Measurements from ENCODE around the gene RBM33. TPM values are rescaled to one million over a fixed set of nuclear protein-coding genes. Genes with fewer than 3 reads are reported as not detected.

RBM33 gene
- total RNA-seq, 4 donors from 2014 or later = 20.6 to 85.1 (median 38.4) TPM

DNA sequence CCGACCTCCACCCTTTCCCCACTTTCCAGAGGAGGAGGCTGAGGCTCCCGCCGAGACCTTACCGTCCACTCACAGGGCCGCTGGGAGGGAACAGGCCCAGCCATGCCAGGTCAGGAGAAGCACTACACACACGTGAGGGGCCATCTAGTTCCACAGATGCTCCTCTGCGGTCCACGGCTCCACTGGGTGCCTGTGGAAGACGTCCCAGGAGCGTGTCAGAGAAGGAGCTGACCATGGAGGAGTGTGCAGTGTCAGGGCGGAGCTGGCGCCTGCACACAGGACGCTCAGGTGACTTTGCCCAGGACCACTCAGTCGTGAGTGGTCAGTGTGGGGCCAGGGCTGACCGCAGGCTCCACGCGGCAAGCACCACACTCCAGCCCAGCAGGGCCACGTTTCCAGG, 175.8 kb downstream of the RBM33 start:
- H3K27ac ChIP-seq = no peak overlapping the region
- no peaks in the 10 kb centered on the region for H3K27me3 ChIP-seq
- H3K4me3 ChIP-seq = no peak overlapping the region
- DNase-seq = no peak
- intact Hi-C loops (cut with DNase I; ENCODE audit: low total_unique reads) = no loop called here
- H3K36me3 ChIP-seq = no peaks in the 10 kb centered on the region
- H3K4me1 ChIP-seq = no peaks in the 10 kb centered on the region
- H3K9me3 ChIP-seq = no peaks in the 10 kb centered on the region
- TF ChIP-seq, protein P1, sequence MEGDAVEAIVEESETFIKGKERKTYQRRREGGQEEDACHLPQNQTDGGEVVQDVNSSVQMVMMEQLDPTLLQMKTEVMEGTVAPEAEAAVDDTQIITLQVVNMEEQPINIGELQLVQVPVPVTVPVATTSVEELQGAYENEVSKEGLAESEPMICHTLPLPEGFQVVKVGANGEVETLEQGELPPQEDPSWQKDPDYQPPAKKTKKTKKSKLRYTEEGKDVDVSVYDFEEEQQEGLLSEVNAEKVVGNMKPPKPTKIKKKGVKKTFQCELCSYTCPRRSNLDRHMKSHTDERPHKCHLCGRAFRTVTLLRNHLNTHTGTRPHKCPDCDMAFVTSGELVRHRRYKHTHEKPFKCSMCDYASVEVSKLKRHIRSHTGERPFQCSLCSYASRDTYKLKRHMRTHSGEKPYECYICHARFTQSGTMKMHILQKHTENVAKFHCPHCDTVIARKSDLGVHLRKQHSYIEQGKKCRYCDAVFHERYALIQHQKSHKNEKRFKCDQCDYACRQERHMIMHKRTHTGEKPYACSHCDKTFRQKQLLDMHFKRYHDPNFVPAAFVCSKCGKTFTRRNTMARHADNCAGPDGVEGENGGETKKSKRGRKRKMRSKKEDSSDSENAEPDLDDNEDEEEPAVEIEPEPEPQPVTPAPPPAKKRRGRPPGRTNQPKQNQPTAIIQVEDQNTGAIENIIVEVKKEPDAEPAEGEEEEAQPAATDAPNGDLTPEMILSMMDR (IDR thresholded peaks at IDR 0.05) = no peak
- no peak for TF ChIP-seq POLR2A (IDR thresholded peaks at IDR 0.05)

DNA sequence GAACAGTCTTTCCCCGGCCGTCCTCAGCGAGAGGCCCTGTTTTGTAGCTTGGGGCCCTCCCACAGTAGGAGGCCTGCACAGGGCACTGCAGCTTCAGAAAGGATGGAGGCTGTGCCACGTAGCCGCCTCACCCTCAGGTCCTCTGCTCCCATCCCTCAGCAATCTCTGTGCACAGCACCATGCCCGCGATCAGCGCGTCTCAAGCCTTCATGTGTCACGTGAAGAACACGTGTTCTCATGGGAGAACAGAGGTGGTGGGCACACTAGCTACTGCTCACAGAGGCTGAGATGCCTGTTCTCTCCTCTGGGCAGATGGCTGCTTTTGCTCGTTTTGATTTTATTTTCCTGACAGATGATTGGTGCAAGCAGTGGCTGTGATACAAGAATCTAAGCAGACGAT, 176.3 kb downstream of the RBM33 start:
- Histone ChIP-seq H3K4me3 (no peak overlapping the region), H3K4me1 (no peaks in the 10 kb centered on the region), H3K27me3 (no peaks in the 10 kb centered on the region), H3K9me3 (no peaks in the 10 kb centered on the region), H3K27ac (no peak overlapping the region), H3K36me3 (no peaks in the 10 kb centered on the region)
- intact Hi-C loops (cut with DNase I; ENCODE audit: low total_unique reads) = no loop called here
- TF ChIP-seq, protein P1 (IDR thresholded peaks at IDR 0.05) = no peak
- TF ChIP-seq POLR2A (IDR thresholded peaks at IDR 0.05) = no peak
- no peak for DNase-seq

DNA sequence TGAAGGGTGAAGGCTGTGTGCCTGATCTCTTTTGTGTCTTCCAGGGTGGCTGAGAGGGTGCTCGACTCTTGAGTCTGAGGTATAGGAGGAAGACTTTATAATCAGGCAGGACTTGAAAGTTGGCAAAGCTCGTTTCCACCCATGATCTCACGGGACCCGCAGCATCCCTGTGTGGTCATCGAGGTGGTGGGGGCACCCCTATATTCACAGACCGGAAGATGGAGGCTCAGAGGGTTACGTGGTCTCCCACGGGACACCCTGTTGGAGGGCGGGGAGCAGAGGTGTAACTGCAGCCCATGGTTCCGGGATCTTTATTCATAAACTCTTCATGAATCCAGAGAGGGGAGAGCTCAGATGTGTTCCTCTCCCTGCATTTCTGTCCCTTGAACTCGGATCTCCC, 177.4 kb downstream of the RBM33 start:
- intact Hi-C loops (cut with DNase I; ENCODE audit: low total_unique reads) = no loop called here
- no peaks in the 10 kb centered on the region for H3K36me3 ChIP-seq
- no peaks in the 10 kb centered on the region for H3K4me1 ChIP-seq
- no peak for DNase-seq
- no peak overlapping the region for H3K27ac ChIP-seq
- no peaks in the 10 kb centered on the region for H3K27me3 ChIP-seq
- TF ChIP-seq POLR2A (IDR thresholded peaks at IDR 0.05) = no peak
- TF ChIP-seq, protein P1 (IDR thresholded peaks at IDR 0.05) = no peak
- H3K9me3 ChIP-seq = no peaks in the 10 kb centered on the region
- H3K4me3 ChIP-seq = no peak overlapping the region

DNA sequence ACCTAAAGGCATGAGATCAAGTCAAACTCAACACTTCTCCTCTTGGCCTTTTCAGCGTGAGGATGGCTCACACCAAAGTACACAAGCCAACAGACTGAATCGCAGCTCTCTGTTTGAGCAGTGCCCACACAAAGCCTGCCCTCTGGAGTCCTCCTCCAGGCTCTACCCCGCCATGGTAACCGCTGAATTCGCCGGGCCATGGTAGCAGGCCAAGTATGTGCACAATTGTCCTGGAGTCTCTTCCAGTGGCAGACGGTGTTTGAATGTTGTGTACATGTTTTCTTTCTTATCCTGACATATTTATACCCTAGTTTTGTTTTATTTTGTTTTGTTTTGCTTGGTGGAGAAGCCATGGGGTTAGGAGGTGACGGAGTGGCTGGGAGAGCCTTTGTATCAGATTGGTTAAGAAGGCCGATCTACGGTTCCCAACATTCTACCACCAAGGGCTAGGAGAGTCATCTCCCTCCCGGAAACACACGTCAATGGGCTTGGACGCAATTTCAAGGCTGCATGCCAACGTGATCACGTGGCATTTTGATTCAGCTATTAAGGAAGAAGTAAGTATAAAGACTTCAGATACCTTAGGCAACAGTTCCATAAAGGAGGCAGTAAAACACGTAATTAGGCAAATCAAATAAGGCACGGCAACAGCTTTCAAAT, 179.9 kb downstream of the RBM33 start:
- H3K36me3 ChIP-seq = no peaks in the 10 kb centered on the region
- no peak for DNase-seq
- intact Hi-C loops (cut with DNase I; ENCODE audit: low total_unique reads) = no loop called here
- no peaks in the 10 kb centered on the region for H3K4me1 ChIP-seq
- H3K9me3 ChIP-seq = no peaks in the 10 kb centered on the region
- TF ChIP-seq POLR2A (IDR thresholded peaks at IDR 0.05) = no peak
- TF ChIP-seq, protein P1 (IDR thresholded peaks at IDR 0.05) = no peak
- H3K27ac ChIP-seq = no peak overlapping the region
- no peaks in the 10 kb centered on the region for H3K27me3 ChIP-seq
- H3K4me3 ChIP-seq = no peak overlapping the region

DNA sequence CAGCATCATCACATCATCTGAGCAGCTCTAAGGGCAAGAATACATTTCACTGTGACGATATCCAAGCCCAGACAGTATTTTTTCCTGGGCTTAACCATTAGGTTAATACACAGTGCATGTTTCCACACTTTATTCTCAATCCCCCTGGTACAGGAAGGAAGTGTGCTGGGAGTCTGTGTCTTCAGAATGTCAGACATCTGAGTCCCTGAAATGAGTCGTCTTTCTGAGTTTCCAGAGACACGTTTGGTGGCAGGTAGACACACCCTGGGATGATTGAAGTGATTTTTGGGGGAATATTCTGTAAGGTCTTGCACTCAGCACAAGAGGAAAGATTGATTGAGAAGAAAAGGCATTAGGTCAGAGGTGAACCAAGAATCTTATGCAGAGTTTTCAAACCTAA, 180.9 kb downstream of the RBM33 start:
- intact Hi-C loops (cut with DNase I; ENCODE audit: low total_unique reads) = no loop called here
- Histone ChIP-seq H3K4me1 (no peaks in the 10 kb centered on the region), H3K27me3 (no peaks in the 10 kb centered on the region), H3K27ac (no peak overlapping the region), H3K4me3 (no peak overlapping the region), H3K9me3 (no peaks in the 10 kb centered on the region), H3K36me3 (no peaks in the 10 kb centered on the region)
- TF ChIP-seq, protein P1 (IDR thresholded peaks at IDR 0.05) = no peak
- TF ChIP-seq POLR2A (IDR thresholded peaks at IDR 0.05) = no peak
- no peak for DNase-seq
